GM18517 (cell line): Measurements from ENCODE around the gene MSL3B.

ENCODE experiments used
- ATAC-seq: cut with Tn5 transposase; IDR thresholded peaks from one replicate; pipeline ENCODE4 v1.9.1; 2021; ENCODE audit warnings: mild to moderate bottlenecking, moderate library complexity; ENCODE audit not compliant: unreplicated experiment

The MSL3B gene

GRCh38 chr2:233835230-233836186 is 32.7 kb downstream of the MSL3B start:
- no peak for ATAC-seq

GRCh38 chr2:233833345-233833744 is 34.8 kb downstream of the MSL3B start:
- no peak for ATAC-seq

GRCh38 chr2:233832869-233833311 is 35.3 kb downstream of the MSL3B start:
- no peak for ATAC-seq

- ATAC-seq, result no peak
These were observed 35.8 kb downstream of the MSL3B start for GRCh38 chr2:233832414-233832813.

- no peak for ATAC-seq
These were observed 36.3 kb downstream of the MSL3B start for GRCh38 chr2:233831861-233832260.

GRCh38 chr2:233831011-233831721 is 37.0 kb downstream of the MSL3B start:
- no peak for ATAC-seq

GRCh38 chr2:233830111-233830802 is 37.9 kb downstream of the MSL3B start:
- ATAC-seq, result no peak

- ATAC-seq, result no peak
These were observed 38.7 kb downstream of the MSL3B start for GRCh38 chr2:233829193-233830110.

GRCh38 chr2:233828546-233829192 is 39.5 kb downstream of the MSL3B start:
- no peak for ATAC-seq

GRCh38 chr2:233824373-233824772 is 43.8 kb downstream of the MSL3B start:
- ATAC-seq, result no peak

- no peak for ATAC-seq
These were observed 44.5 kb downstream of the MSL3B start for GRCh38 chr2:233823731-233824121.

- no peak for ATAC-seq
These were observed 45.1 kb downstream of the MSL3B start for GRCh38 chr2:233822781-233823730.

- ATAC-seq, result no peak
These were observed 46.0 kb downstream of the MSL3B start for GRCh38 chr2:233822101-233822771.

GRCh38 chr2:233821709-233822100 is 46.5 kb downstream of the MSL3B start:
- no peak for ATAC-seq

- ATAC-seq, result no peak
These were observed 47.0 kb downstream of the MSL3B start for GRCh38 chr2:233821196-233821595.

GRCh38 chr2:233820774-233821105 is 47.4 kb downstream of the MSL3B start:
- ATAC-seq, result no peak

- no peak for ATAC-seq
These were observed 48.1 kb downstream of the MSL3B start for GRCh38 chr2:233819884-233820773.
